K562 (cell line): ENCODE results near the gene ADGRD1. TPM values are rescaled to one million over a fixed set of nuclear protein-coding genes. Genes with fewer than 3 reads are reported as not detected.

ENCODE experiments used
- EGR1 ChIP-seq: fragments of 450-650 bp; conservative IDR thresholded peaks from 2 replicates; pipeline ENCODE4 v1.6.1; 2017; ENCODE audit warnings: mild to moderate bottlenecking
- ETV1 ChIP-seq: fragments of 450-650 bp; conservative IDR thresholded peaks from 2 replicates; pipeline ENCODE4 v1.6.1; 2016; ENCODE audit warnings: missing genetic modification characterization, control low read depth, low read depth, missing compliant biosample characterization
- FOXA3 ChIP-seq, 2 experiments: fragments of 450-650 bp in 1 of 2; sonication (generic) in 1 of 2; formaldehyde crosslinking; IDR thresholded peaks in 1 of 2; conservative IDR thresholded peaks in 1 of 2; 2 replicates each; pipeline versions ENCODE4 v1.4.0 to v1.8.0; 2020 to 2022; ENCODE audit warnings: mild to moderate bottlenecking in 2 of 2, missing genetic modification reagents in 1 of 2
- HMG20A ChIP-seq: fragments of 450-650 bp; formaldehyde crosslinking; conservative IDR thresholded peaks from 2 replicates; pipeline ENCODE4 v1.4.0; 2020; ENCODE audit warnings: mild to moderate bottlenecking, mixed read lengths
- MYC ChIP-seq, 2 experiments: fragments of 250-450 bp in 1 of 2; sonication (Bioruptor Pico) in 1 of 2; IDR thresholded peaks; 2 replicates each; pipeline versions ENCODE4 v1.5.1 to v1.6.1; 2012 to 2021; ENCODE audit warnings: low read depth in 2 of 2, borderline replicate concordance in 1 of 2, improper control_type of control experiment in 1 of 2, low read length in 1 of 2, mild to moderate bottlenecking in 1 of 2, moderate library complexity in 1 of 2
- NBN ChIP-seq: fragments of 450-650 bp; IDR thresholded peaks from 2 replicates; pipeline ENCODE4 v1.6.1; 2016; ENCODE audit warnings: low read depth, mild to moderate bottlenecking
- NEUROD1 ChIP-seq: fragments of 150-350 bp; IDR thresholded peaks from 2 replicates; pipeline ENCODE4 v1.6.1; 2014; ENCODE audit warnings: borderline replicate concordance, low read length, low read depth; ENCODE audit not compliant: partially characterized antibody
- NR4A1 ChIP-seq, 2 experiments: fragments of 250-450 bp in 1 of 2; fragments of 450-650 bp in 1 of 2; sonication (Bioruptor Pico) in 1 of 2; IDR thresholded peaks; 2 replicates each; pipeline versions ENCODE4 v1.4.0 to v1.6.1; 2016 to 2020; ENCODE audit warnings: mild to moderate bottlenecking in 2 of 2, missing compliant biosample characterization in 1 of 2, missing genetic modification characterization in 1 of 2, moderate library complexity in 1 of 2
- PHB ChIP-seq: fragments of 250-450 bp; sonication (Bioruptor Pico); IDR thresholded peaks from 2 replicates; pipeline ENCODE4 v1.5.0; 2021
- PPARD ChIP-seq: fragments of 250-450 bp; sonication (Bioruptor Pico); IDR thresholded peaks from 2 replicates; pipeline ENCODE4 v1.8.0; 2022; ENCODE audit warnings: inconsistent platforms, mild to moderate bottlenecking, moderate library complexity
- PRMT5 ChIP-seq: sonication (generic); formaldehyde crosslinking; IDR thresholded peaks from 2 replicates; pipeline ENCODE4 v1.5.0; 2020; ENCODE audit warnings: missing genetic modification reagents
- SRSF3 ChIP-seq: fragments of 200-400 bp; formaldehyde crosslinking; IDR thresholded peaks from 2 replicates; pipeline ENCODE4 v1.6.1; 2016; ENCODE audit warnings: mild to moderate bottlenecking, low read length, moderate library complexity; ENCODE audit not compliant: insufficient read depth
- TARDBP ChIP-seq: fragments of 450-650 bp; IDR thresholded peaks from 2 replicates; pipeline ENCODE4 v1.6.1; 2016
- TOE1 ChIP-seq, 2 experiments: fragments of 450-650 bp in 1 of 2; sonication (generic) in 1 of 2; formaldehyde crosslinking in 1 of 2; IDR thresholded peaks; 2 replicates each; pipeline versions ENCODE4 v1.7.1 to v1.8.0; 2016 to 2022; ENCODE audit warnings: borderline replicate concordance in 2 of 2, mild to moderate bottlenecking in 2 of 2, antibody characterized with exemption in 1 of 2, inconsistent platforms in 1 of 2, low read depth in 1 of 2, missing genetic modification reagents in 1 of 2, moderate library complexity in 1 of 2
- ZKSCAN1 ChIP-seq: fragments of 150-350 bp; IDR thresholded peaks from 2 replicates; pipeline ENCODE4 v1.6.1; 2016; ENCODE audit warnings: low read depth, low read length
- polyA plus RNA-seq, 8 experiments: library from polyadenylated mRNA; depleted of rRNA in 4 of 8; stranded (reverse) in 5 of 8; unstranded in 3 of 8; fragments of >200 nt; fragmentation: Nextera tagmentation in 2 of 8; fragmentation: Illumina TruSeq in 1 of 8; extraction: Ambion mirVana in 2 of 8; extraction: Trizol in 1 of 8; gene quantifications; 2 replicates each; pipeline versions ENCODE4 v1.2.1 to v1.2.3, GENCODE V29; 2011 to 2014; ENCODE audit warnings: inconsistent platforms in 1 of 8, missing spikeins in 1 of 8
- total RNA-seq, 7 experiments: library from RNA; depleted of rRNA in 6 of 7; stranded (reverse); fragments of >200 nt in 6 of 7; fragmentation: Illumina TruSeq in 2 of 7; extraction: Trizol in 2 of 7; gene quantifications; 2 replicates each; pipeline versions ENCODE4 v1.2.1 to v1.2.3, GENCODE V29; 2011 to 2021; ENCODE audit warnings: low replicate concordance in 1 of 7
- TF ChIP-seq, protein P1 (sequence below): fragments of 250-450 bp; sonication (Bioruptor Pico); IDR thresholded peaks from 2 replicates; pipeline ENCODE4 v1.4.0; 2020
- TF ChIP-seq, protein P2 (sequence below): fragments of 250-450 bp; sonication (Bioruptor Pico); IDR thresholded peaks from 2 replicates; pipeline ENCODE4 v1.4.0; 2020; ENCODE audit warnings: mild to moderate bottlenecking
- TF ChIP-seq, protein P3 (sequence below): fragments of 450-650 bp; formaldehyde crosslinking; IDR thresholded peaks from 2 replicates; pipeline ENCODE4 v1.4.0; 2020; ENCODE audit warnings: mild to moderate bottlenecking
- TF ChIP-seq, protein P4 (sequence below), 2 experiments: fragments of 450-650 bp in 1 of 2; sonication (generic) in 1 of 2; formaldehyde crosslinking; conservative IDR thresholded peaks; 2 replicates each; pipeline versions ENCODE4 v1.4.0 to v1.8.1; 2020 to 2022; ENCODE audit warnings: mild to moderate bottlenecking in 1 of 2, missing genetic modification reagents in 1 of 2
- TF ChIP-seq, protein P5 (sequence below): fragments of 450-650 bp; formaldehyde crosslinking; conservative IDR thresholded peaks from 2 replicates; pipeline ENCODE4 v1.4.0; 2022; ENCODE audit warnings: mild to moderate bottlenecking, missing genetic modification characterization

ADGRD1 gene
- total and polyA plus RNA-seq, 9 of the 15 experiments (the other 6 are each of a cell fraction or from before 2014, with no cell fraction given), result 1.7 to 11.7 (median 3.3) TPM

DNA sequence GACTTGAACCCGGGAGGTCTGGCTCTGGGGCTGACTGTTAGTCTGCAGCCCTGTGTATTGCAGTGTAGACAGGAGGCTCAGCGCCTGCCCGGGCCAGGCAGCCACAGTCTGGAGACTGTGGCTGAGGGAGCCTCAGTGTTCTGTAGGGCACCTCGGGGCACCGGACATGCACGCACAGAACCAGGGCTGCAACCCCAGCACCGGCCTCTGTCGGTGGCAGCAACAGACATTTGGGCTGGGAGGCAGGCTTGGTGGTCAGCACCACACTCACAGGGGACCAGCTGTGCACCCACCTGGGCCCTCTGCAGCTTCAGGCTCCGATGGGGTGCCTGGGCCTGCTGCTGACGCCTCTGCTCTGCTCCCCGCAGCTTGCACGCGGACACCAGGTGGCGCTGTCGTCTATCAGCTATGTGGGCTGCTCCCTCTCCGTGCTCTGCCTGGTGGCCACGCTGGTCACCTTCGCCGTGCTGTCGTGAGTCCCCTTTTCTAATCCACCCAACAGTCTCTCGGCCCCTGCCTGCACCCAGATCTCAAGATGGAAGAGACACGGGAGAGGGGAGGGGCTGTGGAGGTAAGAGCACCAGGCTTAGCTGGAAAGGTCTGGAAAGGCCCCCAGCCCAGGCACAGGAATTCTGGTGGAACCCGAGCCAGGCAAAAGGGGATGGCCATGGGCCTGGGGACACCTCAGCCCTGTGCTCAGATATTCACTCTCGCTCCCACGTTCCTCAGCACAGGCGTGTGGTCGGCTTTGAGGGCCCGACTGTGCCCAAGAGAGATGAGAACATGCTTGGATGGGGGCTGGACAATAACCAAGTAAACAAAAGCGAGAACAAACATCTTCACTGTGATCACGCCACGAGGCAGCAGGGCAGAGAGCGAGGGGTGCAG is 151.0 kb downstream of the ADGRD1 start (continued):
- TF ChIP-seq NBN, result no peak
- TF ChIP-seq, protein P1, sequence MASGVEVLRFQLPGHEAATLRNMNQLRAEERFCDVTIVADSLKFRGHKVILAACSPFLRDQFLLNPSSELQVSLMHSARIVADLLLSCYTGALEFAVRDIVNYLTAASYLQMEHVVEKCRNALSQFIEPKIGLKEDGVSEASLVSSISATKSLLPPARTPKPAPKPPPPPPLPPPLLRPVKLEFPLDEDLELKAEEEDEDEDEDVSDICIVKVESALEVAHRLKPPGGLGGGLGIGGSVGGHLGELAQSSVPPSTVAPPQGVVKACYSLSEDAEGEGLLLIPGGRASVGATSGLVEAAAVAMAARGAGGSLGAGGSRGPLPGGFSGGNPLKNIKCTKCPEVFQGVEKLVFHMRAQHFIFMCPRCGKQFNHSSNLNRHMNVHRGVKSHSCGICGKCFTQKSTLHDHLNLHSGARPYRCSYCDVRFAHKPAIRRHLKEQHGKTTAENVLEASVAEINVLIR (CRISPR knock-in tag), result no peak
- no peak for TF ChIP-seq SRSF3
- no peak for TF ChIP-seq NR4A1 (CRISPR knock-in tag; IDR thresholded peaks at IDR 0.05)
- no peak for TF ChIP-seq NR4A1 (tag; IDR thresholded peaks at IDR 0.05)
- TF ChIP-seq ZKSCAN1, result no peak
- peak; percentile 25; the same call in 1 of the 2 replicates for TF ChIP-seq TOE1 (IDR thresholded peaks at IDR 0.05; ENCODE audit: borderline replicate concordance)
- TF ChIP-seq TOE1 (CRISPR knock-in tag; IDR thresholded peaks at IDR 0.05; ENCODE audit: borderline replicate concordance, low read depth), result no peak
- TF ChIP-seq EGR1, result no peak
- TF ChIP-seq, protein P2, sequence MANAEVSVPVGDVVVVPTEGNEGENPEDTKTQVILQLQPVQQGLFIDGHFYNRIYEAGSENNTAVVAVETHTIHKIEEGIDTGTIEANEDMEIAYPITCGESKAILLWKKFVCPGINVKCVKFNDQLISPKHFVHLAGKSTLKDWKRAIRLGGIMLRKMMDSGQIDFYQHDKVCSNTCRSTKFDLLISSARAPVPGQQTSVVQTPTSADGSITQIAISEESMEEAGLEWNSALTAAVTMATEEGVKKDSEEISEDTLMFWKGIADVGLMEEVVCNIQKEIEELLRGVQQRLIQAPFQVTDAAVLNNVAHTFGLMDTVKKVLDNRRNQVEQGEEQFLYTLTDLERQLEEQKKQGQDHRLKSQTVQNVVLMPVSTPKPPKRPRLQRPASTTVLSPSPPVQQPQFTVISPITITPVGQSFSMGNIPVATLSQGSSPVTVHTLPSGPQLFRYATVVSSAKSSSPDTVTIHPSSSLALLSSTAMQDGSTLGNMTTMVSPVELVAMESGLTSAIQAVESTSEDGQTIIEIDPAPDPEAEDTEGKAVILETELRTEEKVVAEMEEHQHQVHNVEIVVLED (CRISPR knock-in tag), result no peak
- TF ChIP-seq PPARD (CRISPR knock-in tag), result no peak
- TF ChIP-seq MYC (IDR thresholded peaks at IDR 0.05; ENCODE audit: low read depth, low read length), result no peak
- no peak for TF ChIP-seq MYC (CRISPR knock-in tag; IDR thresholded peaks at IDR 0.05; ENCODE audit: borderline replicate concordance, low read depth)
- TF ChIP-seq TARDBP, result no peak
- no peak for TF ChIP-seq PHB (CRISPR knock-in tag)
- no peak for TF ChIP-seq PRMT5 (CRISPR knock-in tag)
- 0 out of 4 replicates have a peak, but pooled peaks of 1 of the 2 experiments have one; percentile 23 for TF ChIP-seq FOXA3 (CRISPR knock-in tag; conservative IDR thresholded peaks at IDR 0.05 in 1 of 2, IDR thresholded peaks at IDR 0.05 in 1 of 2)
- TF ChIP-seq, protein P3, sequence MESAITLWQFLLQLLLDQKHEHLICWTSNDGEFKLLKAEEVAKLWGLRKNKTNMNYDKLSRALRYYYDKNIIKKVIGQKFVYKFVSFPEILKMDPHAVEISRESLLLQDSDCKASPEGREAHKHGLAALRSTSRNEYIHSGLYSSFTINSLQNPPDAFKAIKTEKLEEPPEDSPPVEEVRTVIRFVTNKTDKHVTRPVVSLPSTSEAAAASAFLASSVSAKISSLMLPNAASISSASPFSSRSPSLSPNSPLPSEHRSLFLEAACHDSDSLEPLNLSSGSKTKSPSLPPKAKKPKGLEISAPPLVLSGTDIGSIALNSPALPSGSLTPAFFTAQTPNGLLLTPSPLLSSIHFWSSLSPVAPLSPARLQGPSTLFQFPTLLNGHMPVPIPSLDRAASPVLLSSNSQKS (CRISPR knock-in tag), result no peak
- TF ChIP-seq, protein P4, sequence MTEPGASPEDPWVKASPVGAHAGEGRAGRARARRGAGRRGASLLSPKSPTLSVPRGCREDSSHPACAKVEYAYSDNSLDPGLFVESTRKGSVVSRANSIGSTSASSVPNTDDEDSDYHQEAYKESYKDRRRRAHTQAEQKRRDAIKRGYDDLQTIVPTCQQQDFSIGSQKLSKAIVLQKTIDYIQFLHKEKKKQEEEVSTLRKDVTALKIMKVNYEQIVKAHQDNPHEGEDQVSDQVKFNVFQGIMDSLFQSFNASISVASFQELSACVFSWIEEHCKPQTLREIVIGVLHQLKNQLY (CRISPR knock-in tag; conservative IDR thresholded peaks at IDR 0.05), result no peak
- no peak for TF ChIP-seq HMG20A (CRISPR knock-in tag)
- no peak for TF ChIP-seq ETV1 (tag)
- TF ChIP-seq NEUROD1, result no peak
- TF ChIP-seq, protein P5, sequence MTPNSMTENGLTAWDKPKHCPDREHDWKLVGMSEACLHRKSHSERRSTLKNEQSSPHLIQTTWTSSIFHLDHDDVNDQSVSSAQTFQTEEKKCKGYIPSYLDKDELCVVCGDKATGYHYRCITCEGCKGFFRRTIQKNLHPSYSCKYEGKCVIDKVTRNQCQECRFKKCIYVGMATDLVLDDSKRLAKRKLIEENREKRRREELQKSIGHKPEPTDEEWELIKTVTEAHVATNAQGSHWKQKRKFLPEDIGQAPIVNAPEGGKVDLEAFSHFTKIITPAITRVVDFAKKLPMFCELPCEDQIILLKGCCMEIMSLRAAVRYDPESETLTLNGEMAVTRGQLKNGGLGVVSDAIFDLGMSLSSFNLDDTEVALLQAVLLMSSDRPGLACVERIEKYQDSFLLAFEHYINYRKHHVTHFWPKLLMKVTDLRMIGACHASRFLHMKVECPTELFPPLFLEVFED (CRISPR knock-in tag), result no peak
